OCI-LY1 (cell line): ENCODE results near the gene SPTSSB.

ENCODE experiments used
- H2AFZ ChIP-seq: fragments of 200-600 bp; sonication (generic), shearing (Covaris generic); 2 replicates; pipeline ENCODE4 v1.6.0; 2014; ENCODE audit warnings: antibody characterized with exemption, mild to moderate bottlenecking, low read length
- H3F3A ChIP-seq: fragments of 200-600 bp; sonication (generic), shearing (Covaris generic); 2 replicates; pipeline ENCODE4 v1.6.0; 2014; ENCODE audit warnings: mild to moderate bottlenecking, antibody characterized with exemption, low read length, moderate library complexity; ENCODE audit not compliant: insufficient read depth
- H3K27ac ChIP-seq: fragments of 200-600 bp; sonication (generic); 2 replicates; pipeline ENCODE4 v1.5.1; 2014; ENCODE audit warnings: low read length, mixed run types, mild to moderate bottlenecking, low read depth; ENCODE audit not compliant: poor library complexity, severe bottlenecking
- H3K27me3 ChIP-seq: fragments of 200-600 bp; sonication (generic); 2 replicates; pipeline ENCODE4 v1.6.0; 2014; ENCODE audit warnings: antibody characterized with exemption, mild to moderate bottlenecking, low read length, moderate library complexity; ENCODE audit not compliant: insufficient read depth
- H3K36me3 ChIP-seq: fragments of 200-600 bp; sonication (generic); 2 replicates; pipeline ENCODE4 v1.6.1; 2014; ENCODE audit warnings: mild to moderate bottlenecking, antibody characterized with exemption, low read length, moderate library complexity, mixed read lengths; ENCODE audit not compliant: insufficient read depth
- H3K4me1 ChIP-seq: fragments of 200-600 bp; sonication (generic); 2 replicates; pipeline ENCODE4 v1.5.1; 2014; ENCODE audit warnings: mild to moderate bottlenecking, low read length, moderate library complexity; ENCODE audit not compliant: insufficient read depth, severe bottlenecking
- H3K4me2 ChIP-seq: fragments of 200-600 bp; sonication (generic), shearing (Covaris generic); 2 replicates; pipeline ENCODE4 v1.6.1; 2014; ENCODE audit warnings: low read length
- H3K4me3 ChIP-seq: fragments of 200-600 bp; sonication (generic); 2 replicates; pipeline ENCODE4 v1.5.1; 2014; ENCODE audit warnings: low read length, low read depth, mild to moderate bottlenecking, mixed read lengths; ENCODE audit not compliant: poor library complexity, severe bottlenecking
- H3K79me2 ChIP-seq: fragments of 200-600 bp; shearing (Covaris generic); 2 replicates; pipeline ENCODE4 v1.6.1; 2016; ENCODE audit warnings: mixed run types, low read length, mixed read lengths; ENCODE audit not compliant: insufficient read depth
- H3K9ac ChIP-seq: fragments of 200-600 bp; sonication (generic), shearing (Covaris generic); 2 replicates; pipeline ENCODE4 v1.6.1; 2014; ENCODE audit warnings: mild to moderate bottlenecking, low read length, mixed read lengths
- H3K9me2 ChIP-seq: fragments of 200-600 bp; sonication (generic), shearing (Covaris generic); 2 replicates; pipeline ENCODE4 v1.6.1; 2014; ENCODE audit warnings: low read depth, mild to moderate bottlenecking, low read length, mixed read lengths
- H3K9me3 ChIP-seq: fragments of 200-600 bp; shearing (Covaris generic); 2 replicates; pipeline ENCODE4 v1.6.1; 2014; ENCODE audit warnings: low read length, mixed read lengths
- H4K20me1 ChIP-seq: fragments of 200-600 bp; sonication (generic), shearing (Covaris generic); 2 replicates; pipeline ENCODE4 v1.6.0; 2016; ENCODE audit warnings: mild to moderate bottlenecking, low read length; ENCODE audit not compliant: insufficient read depth
- EZH2 ChIP-seq: fragments of 200-600 bp; sonication (generic), shearing (Covaris generic); IDR thresholded peaks from 2 replicates; pipeline ENCODE4 v1.8.0; 2017; ENCODE audit warnings: borderline replicate concordance, mixed run types, mild to moderate bottlenecking, antibody characterized with exemption, low read length, moderate library complexity, mixed read lengths
- TF ChIP-seq, protein P1 (sequence below): fragments of 200-600 bp; sonication (generic), shearing (Covaris generic); IDR thresholded peaks from 2 replicates; pipeline ENCODE4 v1.5.1; 2017; ENCODE audit warnings: mild to moderate bottlenecking, antibody characterized with exemption, low read length, moderate library complexity, mixed read lengths

The SPTSSB gene

DNA sequence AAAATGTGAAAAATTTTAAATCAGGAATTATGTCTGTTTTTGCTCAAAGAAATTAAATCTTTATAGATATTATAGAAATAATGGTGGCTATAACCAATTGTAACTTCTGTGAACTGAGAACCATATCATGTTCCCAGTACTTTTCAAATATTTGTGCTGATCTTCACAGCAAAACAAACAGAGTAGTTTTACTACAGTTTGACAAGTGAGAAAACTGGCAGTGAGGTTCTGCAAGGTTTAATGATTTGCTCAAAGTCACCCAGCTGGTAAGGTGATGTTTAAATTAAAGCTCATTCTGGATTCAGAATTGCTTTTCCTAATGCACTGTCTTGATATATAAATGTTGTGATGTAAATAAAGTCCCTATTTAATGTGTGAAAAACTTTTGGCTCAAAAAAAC lies 22.0 kb upstream of the SPTSSB start:
- no peak overlapping the region for H3K9ac ChIP-seq
- no peak overlapping the region for H3K4me2 ChIP-seq

DNA sequence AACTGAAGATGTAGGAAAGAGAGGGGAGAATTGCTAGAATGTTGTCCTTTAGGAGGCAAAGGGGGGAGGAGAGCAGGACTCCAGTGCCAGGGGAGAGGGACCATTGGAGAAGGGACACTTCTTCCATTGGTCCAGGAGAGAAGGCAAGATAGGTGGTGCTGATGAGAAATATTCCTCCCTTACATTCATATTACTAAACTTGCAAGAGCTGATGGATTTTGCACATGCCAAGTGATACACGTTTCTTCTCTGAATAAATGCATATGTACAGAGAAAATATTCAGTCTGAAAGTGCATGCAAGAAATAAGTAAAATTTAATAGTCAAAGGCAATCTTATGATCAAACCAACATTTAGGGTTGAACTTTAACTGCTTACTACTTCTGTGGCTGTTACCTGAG lies 21.5 kb upstream of the SPTSSB start:
- no peaks in the 10 kb centered on the region for H3F3A ChIP-seq
- no peaks in the 10 kb centered on the region for H3K27me3 ChIP-seq
- H3K4me1 ChIP-seq: no peaks in the 10 kb centered on the region
- H3K9ac ChIP-seq: no peak overlapping the region
- H3K4me3 ChIP-seq: no peak overlapping the region
- no peaks in the 10 kb centered on the region for H3K9me3 ChIP-seq
- H3K4me2 ChIP-seq: no peak overlapping the region
- no peaks in the 10 kb centered on the region for H4K20me1 ChIP-seq
- no peak overlapping the region for H3K27ac ChIP-seq
- H3K79me2 ChIP-seq: no peaks in the 10 kb centered on the region
- H2AFZ ChIP-seq: no peak overlapping the region
- no peak for TF ChIP-seq EZH2
- no peaks in the 10 kb centered on the region for H3K9me2 ChIP-seq
- no peaks in the 10 kb centered on the region for H3K36me3 ChIP-seq

More for the DNA sequence above, 22.0 kb upstream of the SPTSSB start:
- H3F3A ChIP-seq: no peaks in the 10 kb centered on the region
- H4K20me1 ChIP-seq: no peaks in the 10 kb centered on the region
- H3K9me3 ChIP-seq: no peaks in the 10 kb centered on the region
- H3K4me1 ChIP-seq: no peaks in the 10 kb centered on the region
- TF ChIP-seq, protein P1, sequence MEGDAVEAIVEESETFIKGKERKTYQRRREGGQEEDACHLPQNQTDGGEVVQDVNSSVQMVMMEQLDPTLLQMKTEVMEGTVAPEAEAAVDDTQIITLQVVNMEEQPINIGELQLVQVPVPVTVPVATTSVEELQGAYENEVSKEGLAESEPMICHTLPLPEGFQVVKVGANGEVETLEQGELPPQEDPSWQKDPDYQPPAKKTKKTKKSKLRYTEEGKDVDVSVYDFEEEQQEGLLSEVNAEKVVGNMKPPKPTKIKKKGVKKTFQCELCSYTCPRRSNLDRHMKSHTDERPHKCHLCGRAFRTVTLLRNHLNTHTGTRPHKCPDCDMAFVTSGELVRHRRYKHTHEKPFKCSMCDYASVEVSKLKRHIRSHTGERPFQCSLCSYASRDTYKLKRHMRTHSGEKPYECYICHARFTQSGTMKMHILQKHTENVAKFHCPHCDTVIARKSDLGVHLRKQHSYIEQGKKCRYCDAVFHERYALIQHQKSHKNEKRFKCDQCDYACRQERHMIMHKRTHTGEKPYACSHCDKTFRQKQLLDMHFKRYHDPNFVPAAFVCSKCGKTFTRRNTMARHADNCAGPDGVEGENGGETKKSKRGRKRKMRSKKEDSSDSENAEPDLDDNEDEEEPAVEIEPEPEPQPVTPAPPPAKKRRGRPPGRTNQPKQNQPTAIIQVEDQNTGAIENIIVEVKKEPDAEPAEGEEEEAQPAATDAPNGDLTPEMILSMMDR: no peak
- no peak for TF ChIP-seq EZH2
- no peaks in the 10 kb centered on the region for H3K79me2 ChIP-seq
- no peak overlapping the region for H3K4me3 ChIP-seq
- no peaks in the 10 kb centered on the region for H3K27me3 ChIP-seq
- H3K27ac ChIP-seq: no peak overlapping the region
- H3K9me2 ChIP-seq: no peaks in the 10 kb centered on the region
- no peaks in the 10 kb centered on the region for H3K36me3 ChIP-seq
- H2AFZ ChIP-seq: no peak overlapping the region

DNA sequence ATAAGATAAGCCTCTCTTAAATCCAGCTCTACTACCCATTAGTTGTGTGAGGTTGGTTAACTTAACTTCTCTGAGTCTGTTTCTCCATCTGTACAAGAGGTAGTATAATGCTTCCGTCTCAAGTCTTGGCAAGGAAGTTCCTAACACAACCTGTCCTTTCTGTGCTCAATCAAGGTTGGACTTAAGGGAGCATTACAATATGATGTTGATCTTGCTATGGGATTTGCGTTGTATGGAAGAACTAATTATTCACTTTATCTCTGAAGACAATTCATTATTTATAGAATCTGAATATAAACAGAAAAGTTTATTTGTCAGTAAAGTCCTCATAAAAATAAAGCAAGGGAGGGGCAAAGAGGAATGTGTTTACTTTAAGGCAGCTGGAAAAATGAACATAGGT lies 18.9 kb upstream of the SPTSSB start:
- Histone ChIP-seq H3K9me2 (no peaks in the 10 kb centered on the region), H3K36me3 (no peaks in the 10 kb centered on the region), H4K20me1 (no peaks in the 10 kb centered on the region), H3K4me3 (no peak overlapping the region), H3K79me2 (no peaks in the 10 kb centered on the region), H3K4me2 (no peak overlapping the region), H3K9ac (no peak overlapping the region), H3K9me3 (no peaks in the 10 kb centered on the region), H3F3A (no peaks in the 10 kb centered on the region), H2AFZ (no peak overlapping the region), H3K4me1 (no peaks in the 10 kb centered on the region), H3K27me3 (no peaks in the 10 kb centered on the region), H3K27ac (no peak overlapping the region)
- TF ChIP-seq, protein P1: no peak
- TF ChIP-seq EZH2: no peak

DNA sequence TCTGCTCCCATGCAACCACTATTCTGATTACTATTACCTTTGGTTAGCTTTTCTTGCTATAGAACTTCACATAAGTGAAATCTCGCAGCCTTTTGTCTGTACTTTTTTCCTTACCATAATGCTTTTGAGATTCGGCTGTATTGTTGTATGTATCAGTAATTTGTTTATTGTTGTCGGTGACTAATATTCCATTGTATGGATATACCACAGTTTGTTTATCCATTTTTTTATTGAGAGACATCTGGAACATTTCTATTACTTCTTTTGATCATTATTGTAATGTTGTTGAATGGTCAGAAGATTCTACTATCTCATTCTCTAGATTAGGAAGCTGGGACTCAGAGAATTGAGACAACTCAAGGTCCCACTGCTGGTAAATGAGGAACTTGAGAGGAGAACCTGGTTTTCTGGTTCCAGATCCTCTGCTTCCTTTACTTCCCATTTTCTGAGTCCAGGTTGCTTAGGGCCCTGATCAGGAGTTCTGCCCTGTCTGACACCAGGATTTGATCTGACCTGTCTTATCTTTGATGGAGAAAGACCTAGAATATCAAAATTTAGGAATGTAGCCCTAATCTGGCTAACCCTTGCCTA lies 18.2 kb upstream of the SPTSSB start:
- Histone ChIP-seq H3K27me3 (no peaks in the 10 kb centered on the region), H3K4me2 (no peak overlapping the region), H3K9ac (no peak overlapping the region), H3F3A (no peaks in the 10 kb centered on the region), H3K9me2 (no peaks in the 10 kb centered on the region), H3K9me3 (no peaks in the 10 kb centered on the region), H3K27ac (no peak overlapping the region), H3K4me1 (no peaks in the 10 kb centered on the region), H3K79me2 (no peaks in the 10 kb centered on the region), H3K36me3 (no peaks in the 10 kb centered on the region), H4K20me1 (no peaks in the 10 kb centered on the region), H3K4me3 (no peak overlapping the region), H2AFZ (no peak overlapping the region)
- no peak for TF ChIP-seq EZH2
- TF ChIP-seq, protein P1: no peak
